ENCODE measurements around the gene TXLNA. TPM values are rescaled to one million over a fixed set of nuclear protein-coding genes. Genes with fewer than 3 reads are reported as not detected.

The TXLNA gene
- total RNA-seq, 1 experiment from 2014 or later = 49.8 TPM

DNA sequence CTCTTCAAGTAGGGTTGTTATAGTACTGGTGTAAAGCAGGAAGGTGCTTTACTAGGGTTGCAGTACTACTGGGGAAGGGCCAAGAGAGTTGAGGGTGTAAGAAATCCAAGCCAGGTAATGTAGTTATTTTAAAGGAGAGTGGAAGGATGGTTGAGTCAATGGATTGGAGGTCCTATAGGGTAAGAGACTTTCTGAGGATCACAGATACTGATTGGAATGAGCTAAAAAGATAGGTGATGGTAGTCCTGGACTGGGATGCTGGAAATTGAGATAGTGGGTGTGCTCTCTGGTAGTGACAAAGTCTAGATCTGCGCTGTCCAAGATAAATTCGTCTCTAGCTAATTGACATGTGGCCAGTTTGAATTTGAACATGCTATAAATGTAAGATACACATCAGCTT lies 7.0 kb downstream of the TXLNA start:
- peak overlapping the region; percentile 64; the same call in 1 of the 2 replicates for H3K27ac Mint-ChIP-seq
- POLR2A ChIA-PET = no interaction called here
- H3K4me3 Mint-ChIP-seq = no peak overlapping the region
- peaks cover 75% of the 10 kb centered on the region for H3K36me3 Mint-ChIP-seq
- H3K9me3 Mint-ChIP-seq = no peaks in the 10 kb centered on the region
- peaks cover 2% of the 10 kb centered on the region for H3K4me1 Mint-ChIP-seq
- H3K27me3 Mint-ChIP-seq (ENCODE audit: low read depth) = no peaks in the 10 kb centered on the region
- DNase-seq (ENCODE audit: low spot score) = no peak
- TF ChIP-seq CBFB (CRISPR knock-in tag; IDR thresholded peaks at IDR 0.05; ENCODE audit: low read depth) (no peak), TEAD4 (CRISPR knock-in tag; IDR thresholded peaks at IDR 0.05) (no peak)
- TF ChIP-seq, protein P1, sequence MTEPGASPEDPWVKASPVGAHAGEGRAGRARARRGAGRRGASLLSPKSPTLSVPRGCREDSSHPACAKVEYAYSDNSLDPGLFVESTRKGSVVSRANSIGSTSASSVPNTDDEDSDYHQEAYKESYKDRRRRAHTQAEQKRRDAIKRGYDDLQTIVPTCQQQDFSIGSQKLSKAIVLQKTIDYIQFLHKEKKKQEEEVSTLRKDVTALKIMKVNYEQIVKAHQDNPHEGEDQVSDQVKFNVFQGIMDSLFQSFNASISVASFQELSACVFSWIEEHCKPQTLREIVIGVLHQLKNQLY (CRISPR knock-in tag; IDR thresholded peaks at IDR 0.05) = no peak
- CTCF ChIA-PET = no interaction called here
- ATAC-seq = no peak

DNA sequence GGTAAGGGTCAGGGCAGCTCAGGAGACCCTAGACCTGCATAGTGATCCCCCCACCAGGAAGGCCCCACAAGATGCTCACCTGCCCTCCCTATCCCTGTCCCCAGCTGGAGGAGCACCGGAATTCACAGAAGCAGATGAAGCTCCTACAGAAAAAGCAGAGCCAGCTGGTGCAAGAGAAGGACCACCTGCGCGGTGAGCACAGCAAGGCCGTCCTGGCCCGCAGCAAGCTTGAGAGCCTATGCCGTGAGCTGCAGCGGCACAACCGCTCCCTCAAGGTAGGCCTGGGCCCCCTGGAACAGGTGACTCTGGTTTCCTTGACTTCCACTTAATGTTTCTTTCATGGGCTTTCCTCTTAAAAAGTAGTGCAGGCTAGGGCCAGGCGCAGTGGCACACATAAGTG lies 8.4 kb downstream of the TXLNA start:
- ATAC-seq = no peak
- H3K27me3 Mint-ChIP-seq (ENCODE audit: low read depth) = no peaks in the 10 kb centered on the region
- ChIA-PET CTCF (no interaction called here), POLR2A (interaction anchor here (1.1 kb wide), 1 partner anchor 10 kb away, joined by 4 read pairs; no protein-coding TSS in a partner anchor)
- H3K36me3 Mint-ChIP-seq = peaks cover 78% of the 10 kb centered on the region
- no peaks in the 10 kb centered on the region for H3K9me3 Mint-ChIP-seq
- no peak overlapping the region for H3K4me3 Mint-ChIP-seq
- no peak overlapping the region for H3K27ac Mint-ChIP-seq
- TF ChIP-seq, protein P2, sequence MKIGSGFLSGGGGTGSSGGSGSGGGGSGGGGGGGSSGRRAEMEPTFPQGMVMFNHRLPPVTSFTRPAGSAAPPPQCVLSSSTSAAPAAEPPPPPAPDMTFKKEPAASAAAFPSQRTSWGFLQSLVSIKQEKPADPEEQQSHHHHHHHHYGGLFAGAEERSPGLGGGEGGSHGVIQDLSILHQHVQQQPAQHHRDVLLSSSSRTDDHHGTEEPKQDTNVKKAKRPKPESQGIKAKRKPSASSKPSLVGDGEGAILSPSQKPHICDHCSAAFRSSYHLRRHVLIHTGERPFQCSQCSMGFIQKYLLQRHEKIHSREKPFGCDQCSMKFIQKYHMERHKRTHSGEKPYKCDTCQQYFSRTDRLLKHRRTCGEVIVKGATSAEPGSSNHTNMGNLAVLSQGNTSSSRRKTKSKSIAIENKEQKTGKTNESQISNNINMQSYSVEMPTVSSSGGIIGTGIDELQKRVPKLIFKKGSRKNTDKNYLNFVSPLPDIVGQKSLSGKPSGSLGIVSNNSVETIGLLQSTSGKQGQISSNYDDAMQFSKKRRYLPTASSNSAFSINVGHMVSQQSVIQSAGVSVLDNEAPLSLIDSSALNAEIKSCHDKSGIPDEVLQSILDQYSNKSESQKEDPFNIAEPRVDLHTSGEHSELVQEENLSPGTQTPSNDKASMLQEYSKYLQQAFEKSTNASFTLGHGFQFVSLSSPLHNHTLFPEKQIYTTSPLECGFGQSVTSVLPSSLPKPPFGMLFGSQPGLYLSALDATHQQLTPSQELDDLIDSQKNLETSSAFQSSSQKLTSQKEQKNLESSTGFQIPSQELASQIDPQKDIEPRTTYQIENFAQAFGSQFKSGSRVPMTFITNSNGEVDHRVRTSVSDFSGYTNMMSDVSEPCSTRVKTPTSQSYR (CRISPR knock-in tag; IDR thresholded peaks at IDR 0.05) = no peak
- no peak for TF ChIP-seq ELF4 (CRISPR knock-in tag; IDR thresholded peaks at IDR 0.05; ENCODE audit: low read depth)
- H3K4me1 Mint-ChIP-seq = no peaks in the 10 kb centered on the region
- DNase-seq (ENCODE audit: low spot score) = no peak

DNA sequence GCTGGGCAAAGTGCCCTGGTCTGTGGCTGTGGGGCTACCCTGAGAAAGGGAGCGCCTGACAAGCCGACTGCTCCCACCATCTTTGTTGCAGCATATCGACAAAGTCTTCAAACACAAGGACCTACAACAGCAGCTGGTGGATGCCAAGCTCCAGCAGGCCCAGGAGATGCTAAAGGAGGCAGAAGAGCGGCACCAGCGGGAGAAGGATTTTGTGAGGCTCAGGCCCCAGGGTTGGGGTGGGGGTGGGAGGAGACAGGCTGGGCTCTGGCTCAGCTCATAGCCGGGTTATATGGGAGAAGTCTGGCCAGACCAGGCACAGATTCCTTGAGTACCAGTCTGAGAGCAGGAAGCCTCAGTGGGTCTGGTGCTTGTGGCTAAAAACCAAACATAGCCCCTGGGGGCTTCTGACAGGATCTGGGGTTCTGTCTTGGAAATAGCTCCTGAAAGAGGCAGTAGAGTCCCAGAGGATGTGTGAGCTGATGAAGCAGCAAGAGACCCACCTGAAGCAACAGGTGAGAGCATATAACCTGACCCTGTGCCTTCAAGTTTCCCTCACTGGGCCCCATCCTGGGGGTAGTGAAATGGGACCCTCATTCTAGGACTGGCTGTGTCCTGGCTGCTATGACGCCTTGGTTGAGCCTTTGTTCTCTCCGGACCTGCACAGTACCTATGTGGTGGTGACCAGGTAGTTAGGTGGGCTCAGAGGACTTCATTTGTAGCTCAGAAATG lies 12.9 kb downstream of the TXLNA start:
- POLR2A ChIA-PET = interaction anchor here (0.5 to 1.0 kb wide), 3 partner anchors 39 to 71 kb away, joined by 3 read pairs; no protein-coding TSS in a partner anchor
- TF ChIP-seq, protein P3, sequence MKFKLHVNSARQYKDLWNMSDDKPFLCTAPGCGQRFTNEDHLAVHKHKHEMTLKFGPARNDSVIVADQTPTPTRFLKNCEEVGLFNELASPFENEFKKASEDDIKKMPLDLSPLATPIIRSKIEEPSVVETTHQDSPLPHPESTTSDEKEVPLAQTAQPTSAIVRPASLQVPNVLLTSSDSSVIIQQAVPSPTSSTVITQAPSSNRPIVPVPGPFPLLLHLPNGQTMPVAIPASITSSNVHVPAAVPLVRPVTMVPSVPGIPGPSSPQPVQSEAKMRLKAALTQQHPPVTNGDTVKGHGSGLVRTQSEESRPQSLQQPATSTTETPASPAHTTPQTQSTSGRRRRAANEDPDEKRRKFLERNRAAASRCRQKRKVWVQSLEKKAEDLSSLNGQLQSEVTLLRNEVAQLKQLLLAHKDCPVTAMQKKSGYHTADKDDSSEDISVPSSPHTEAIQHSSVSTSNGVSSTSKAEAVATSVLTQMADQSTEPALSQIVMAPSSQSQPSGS (CRISPR knock-in tag; IDR thresholded peaks at IDR 0.05; ENCODE audit: borderline replicate concordance, low read depth) = no peak
- TF ChIP-seq SMAD4 (CRISPR knock-in tag; IDR thresholded peaks at IDR 0.05) = no peak
- TF ChIP-seq, protein P4, sequence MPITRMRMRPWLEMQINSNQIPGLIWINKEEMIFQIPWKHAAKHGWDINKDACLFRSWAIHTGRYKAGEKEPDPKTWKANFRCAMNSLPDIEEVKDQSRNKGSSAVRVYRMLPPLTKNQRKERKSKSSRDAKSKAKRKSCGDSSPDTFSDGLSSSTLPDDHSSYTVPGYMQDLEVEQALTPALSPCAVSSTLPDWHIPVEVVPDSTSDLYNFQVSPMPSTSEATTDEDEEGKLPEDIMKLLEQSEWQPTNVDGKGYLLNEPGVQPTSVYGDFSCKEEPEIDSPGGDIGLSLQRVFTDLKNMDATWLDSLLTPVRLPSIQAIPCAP (CRISPR knock-in tag; IDR thresholded peaks at IDR 0.05) = no peak
- TF ChIP-seq, protein P5, sequence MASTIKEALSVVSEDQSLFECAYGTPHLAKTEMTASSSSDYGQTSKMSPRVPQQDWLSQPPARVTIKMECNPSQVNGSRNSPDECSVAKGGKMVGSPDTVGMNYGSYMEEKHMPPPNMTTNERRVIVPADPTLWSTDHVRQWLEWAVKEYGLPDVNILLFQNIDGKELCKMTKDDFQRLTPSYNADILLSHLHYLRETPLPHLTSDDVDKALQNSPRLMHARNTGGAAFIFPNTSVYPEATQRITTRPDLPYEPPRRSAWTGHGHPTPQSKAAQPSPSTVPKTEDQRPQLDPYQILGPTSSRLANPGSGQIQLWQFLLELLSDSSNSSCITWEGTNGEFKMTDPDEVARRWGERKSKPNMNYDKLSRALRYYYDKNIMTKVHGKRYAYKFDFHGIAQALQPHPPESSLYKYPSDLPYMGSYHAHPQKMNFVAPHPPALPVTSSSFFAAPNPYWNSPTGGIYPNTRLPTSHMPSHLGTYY (CRISPR knock-in tag; IDR thresholded peaks at IDR 0.05) = no peak
- TF ChIP-seq, protein P6, sequence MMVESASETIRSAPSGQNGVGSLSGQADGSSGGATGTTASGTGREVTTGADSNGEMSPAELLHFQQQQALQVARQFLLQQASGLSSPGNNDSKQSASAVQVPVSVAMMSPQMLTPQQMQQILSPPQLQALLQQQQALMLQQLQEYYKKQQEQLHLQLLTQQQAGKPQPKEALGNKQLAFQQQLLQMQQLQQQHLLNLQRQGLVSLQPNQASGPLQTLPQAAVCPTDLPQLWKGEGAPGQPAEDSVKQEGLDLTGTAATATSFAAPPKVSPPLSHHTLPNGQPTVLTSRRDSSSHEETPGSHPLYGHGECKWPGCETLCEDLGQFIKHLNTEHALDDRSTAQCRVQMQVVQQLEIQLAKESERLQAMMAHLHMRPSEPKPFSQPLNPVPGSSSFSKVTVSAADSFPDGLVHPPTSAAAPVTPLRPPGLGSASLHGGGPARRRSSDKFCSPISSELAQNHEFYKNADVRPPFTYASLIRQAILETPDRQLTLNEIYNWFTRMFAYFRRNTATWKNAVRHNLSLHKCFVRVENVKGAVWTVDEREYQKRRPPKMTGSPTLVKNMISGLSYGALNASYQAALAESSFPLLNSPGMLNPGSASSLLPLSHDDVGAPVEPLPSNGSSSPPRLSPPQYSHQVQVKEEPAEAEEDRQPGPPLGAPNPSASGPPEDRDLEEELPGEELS (CRISPR knock-in tag; IDR thresholded peaks at IDR 0.05) = no peak
- ATAC-seq = no peak
- H3K36me3 Mint-ChIP-seq = peaks cover 93% of the 10 kb centered on the region
- CTCF ChIA-PET = no interaction called here
- H3K27me3 Mint-ChIP-seq (ENCODE audit: low read depth) = no peaks in the 10 kb centered on the region
- DNase-seq (ENCODE audit: low spot score) = no peak
- H3K27ac Mint-ChIP-seq = no peak overlapping the region
- no peak overlapping the region for H3K4me3 Mint-ChIP-seq
- no peaks in the 10 kb centered on the region for H3K9me3 Mint-ChIP-seq
- peaks cover under 1% of the 10 kb centered on the region; the same call in 1 of the 2 replicates for H3K4me1 Mint-ChIP-seq
